ENCODE results near the gene ATP6V0E2.

ATP6V0E2 gene

DNA sequence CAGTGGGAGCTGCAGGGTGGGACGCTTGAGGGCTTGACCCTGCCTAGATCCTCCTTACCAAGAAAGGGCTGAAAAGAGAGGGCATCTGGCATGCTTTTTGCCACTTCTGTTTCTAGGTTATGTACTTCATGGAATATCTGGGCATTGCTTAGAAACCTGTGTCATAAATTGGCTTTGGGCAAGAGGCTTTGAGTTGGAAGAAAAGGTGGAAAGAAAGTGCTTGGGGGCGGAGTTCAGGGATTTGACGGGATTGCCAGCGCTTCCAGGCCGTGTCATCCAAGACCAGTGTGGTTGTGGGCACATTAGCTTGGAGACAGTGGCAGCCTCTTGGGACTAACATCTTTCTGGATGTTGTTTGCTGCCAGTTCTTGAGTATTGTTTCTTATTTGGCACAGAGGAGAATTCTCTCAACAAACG lies 34.8 kb upstream of the ATP6V0E2 start:
- no peak for DNase-seq (ENCODE audit: low read depth in 2 of 2)

DNA sequence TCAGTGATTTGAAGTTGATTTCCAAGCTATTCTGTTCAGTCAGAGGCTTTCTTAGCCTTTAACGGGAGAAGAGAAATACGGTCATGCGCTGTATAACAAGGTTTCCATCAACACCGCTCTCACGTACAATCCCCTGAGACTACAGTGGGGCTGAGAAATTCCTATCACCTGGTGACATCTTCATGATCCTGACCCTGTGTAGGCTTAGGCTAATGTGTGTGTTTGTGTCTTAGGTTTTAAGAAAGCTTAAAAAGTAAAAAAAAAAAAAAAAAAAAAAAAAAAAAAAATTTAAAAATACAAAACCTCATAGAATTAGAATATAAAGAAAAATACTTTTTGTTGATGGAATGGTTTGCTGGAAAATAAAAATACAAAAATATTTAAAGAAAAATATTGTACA lies 33.8 kb upstream of the ATP6V0E2 start:
- no peak for DNase-seq (ENCODE audit: low read depth in 2 of 2)

GRCh38 chr7:149843566-149843965 lies 30.2 kb upstream of the ATP6V0E2 start:
- DNase-seq (ENCODE audit: low read depth in 2 of 2) = no peak

DNA sequence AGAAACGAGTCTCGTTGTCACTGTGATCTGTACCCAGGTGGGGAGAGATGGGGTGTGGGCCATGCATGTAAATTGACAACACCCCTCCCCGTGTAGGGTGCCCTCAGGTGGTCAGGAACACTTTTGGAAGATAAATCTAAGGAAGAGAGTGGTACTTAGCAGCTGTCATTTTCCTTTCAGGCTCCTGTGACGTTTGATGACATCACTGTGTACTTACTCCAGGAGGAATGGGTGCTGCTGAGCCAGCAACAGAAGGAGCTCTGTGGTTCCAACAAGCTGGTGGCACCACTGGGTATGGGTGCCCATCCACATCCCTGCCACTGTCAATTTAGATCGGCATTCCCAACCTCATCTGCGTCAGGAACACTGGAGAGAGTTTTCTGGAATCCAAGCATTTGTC lies 29.3 kb upstream of the ATP6V0E2 start:
- no peak for DNase-seq (ENCODE audit: low read depth in 2 of 2)

GRCh38 chr7:149845257-149845980 lies 28.4 kb upstream of the ATP6V0E2 start:
- DNase-seq (ENCODE audit: low read depth in 2 of 2) = no peak

DNA sequence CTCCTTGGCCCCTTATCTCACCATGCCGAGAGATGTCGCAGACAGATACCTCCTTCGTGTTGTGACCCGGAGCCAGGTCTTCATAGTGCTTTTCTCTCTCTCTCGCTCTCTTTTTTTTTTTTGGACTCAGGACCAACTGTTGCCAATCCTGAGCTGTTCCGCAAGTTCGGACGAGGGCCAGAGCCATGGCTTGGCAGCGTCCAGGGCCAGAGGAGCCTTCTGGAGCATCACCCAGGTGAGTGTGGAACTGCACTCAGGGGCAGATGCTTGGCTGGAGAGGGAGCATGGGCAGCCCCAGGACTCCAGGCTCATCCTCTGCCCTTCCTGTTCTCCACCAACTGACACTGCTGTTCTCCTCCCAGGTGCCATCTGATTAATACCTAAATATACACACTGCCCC lies 27.7 kb upstream of the ATP6V0E2 start:
- no peak for DNase-seq (ENCODE audit: low read depth in 2 of 2)

GRCh38 chr7:149846436-149847046 lies 27.2 kb upstream of the ATP6V0E2 start:
- DNase-seq (ENCODE audit: low read depth in 2 of 2) = no peak

GRCh38 chr7:149849174-149849573 lies 24.6 kb upstream of the ATP6V0E2 start:
- no peak for DNase-seq (ENCODE audit: low read depth in 2 of 2)

DNA sequence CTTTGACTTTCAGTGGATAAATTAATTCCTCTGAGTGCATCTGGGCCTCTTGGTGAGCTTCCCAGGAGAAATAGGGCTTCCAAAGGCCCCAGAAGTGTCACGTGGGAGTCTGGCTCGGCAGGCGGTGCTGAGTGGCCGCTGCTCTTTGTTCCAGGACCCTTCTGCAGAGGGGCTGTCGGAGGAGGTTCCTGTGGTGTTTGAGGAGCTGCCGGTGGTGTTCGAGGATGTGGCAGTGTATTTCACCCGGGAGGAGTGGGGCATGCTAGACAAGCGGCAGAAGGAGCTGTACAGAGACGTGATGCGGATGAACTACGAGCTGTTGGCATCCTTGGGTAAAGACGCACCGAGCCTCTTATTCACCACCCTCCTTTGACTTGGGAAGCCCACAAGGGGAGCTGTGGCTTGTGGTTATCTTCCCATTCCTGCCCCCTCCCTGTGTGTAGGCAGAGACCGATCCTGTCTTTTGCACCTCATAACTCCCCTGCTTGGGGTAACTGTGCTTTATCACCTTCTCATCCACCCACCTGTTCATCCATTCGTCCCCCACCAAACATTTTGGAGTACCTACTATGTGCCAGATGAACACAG lies 23.7 kb upstream of the ATP6V0E2 start:
- DNase-seq (ENCODE audit: low read depth in 2 of 2) = no peak

- DNase-seq (ENCODE audit: low read depth in 2 of 2) = no peak
These were observed 23.1 kb upstream of the ATP6V0E2 start for GRCh38 chr7:149850716-149851115.

- DNase-seq (ENCODE audit: low read depth in 2 of 2) = no peak
These were observed 22.3 kb upstream of the ATP6V0E2 start for GRCh38 chr7:149851449-149851848.

DNA sequence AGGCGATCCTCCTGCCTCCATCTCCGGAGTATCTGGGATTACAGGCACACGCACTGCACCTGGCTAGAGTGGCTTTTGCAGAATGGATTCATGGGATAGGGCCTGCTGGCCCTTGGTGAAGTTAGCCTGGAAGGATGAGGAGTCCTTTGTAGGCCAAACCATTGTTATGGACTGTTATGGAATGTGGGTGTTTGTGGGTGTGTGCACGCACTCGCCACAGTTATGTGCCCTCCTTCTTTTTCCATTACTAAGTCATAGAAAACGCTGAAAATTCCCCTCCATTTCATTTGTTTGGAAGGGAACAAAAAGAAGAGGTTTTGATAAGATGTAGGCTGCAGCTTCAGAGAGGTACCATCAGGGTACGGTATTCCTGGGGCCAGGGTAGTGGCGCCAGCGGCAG lies 20.6 kb upstream of the ATP6V0E2 start:
- no peak for DNase-seq (ENCODE audit: low read depth in 2 of 2)

DNA sequence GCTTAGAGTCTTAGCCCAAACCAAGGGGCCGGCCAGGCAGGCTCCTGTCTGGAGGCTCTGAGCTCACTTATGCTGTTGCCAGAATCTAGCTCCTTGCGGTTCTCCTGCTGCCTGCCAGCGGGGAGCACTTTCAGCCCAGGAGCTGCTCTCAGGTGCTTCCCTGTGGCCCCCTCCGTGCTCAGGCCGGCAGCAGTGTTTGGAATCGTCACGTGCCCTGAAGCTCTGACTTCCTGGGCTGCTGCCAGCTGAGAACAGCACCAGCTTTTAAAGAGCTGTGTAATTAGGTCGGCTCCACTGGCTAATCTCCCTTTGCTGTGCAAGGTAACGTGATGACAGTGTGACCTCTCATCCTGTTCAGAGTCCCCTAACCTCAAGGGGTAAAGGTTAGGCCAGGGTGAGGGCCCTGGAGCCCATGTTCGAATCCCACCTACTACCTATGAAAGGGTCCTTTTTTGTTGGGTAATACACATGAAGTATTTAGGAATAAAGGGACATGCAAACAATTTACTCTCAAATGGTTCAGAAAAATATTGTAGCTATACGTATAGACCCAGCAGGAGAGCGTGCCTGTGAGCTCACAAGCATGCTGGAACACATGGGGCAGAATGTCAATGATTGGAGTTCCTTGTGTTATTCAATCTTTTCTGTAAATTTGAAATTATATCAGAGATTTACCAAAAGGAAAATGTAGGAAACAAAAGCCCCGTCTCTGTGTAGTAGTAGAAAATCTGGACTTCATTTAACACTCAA lies 19.0 kb upstream of the ATP6V0E2 start:
- DNase-seq (ENCODE audit: low read depth in 2 of 2) = no peak

- DNase-seq (ENCODE audit: low read depth in 2 of 2) = no peak
These were observed 18.1 kb upstream of the ATP6V0E2 start for GRCh38 chr7:149855361-149856305.

DNA sequence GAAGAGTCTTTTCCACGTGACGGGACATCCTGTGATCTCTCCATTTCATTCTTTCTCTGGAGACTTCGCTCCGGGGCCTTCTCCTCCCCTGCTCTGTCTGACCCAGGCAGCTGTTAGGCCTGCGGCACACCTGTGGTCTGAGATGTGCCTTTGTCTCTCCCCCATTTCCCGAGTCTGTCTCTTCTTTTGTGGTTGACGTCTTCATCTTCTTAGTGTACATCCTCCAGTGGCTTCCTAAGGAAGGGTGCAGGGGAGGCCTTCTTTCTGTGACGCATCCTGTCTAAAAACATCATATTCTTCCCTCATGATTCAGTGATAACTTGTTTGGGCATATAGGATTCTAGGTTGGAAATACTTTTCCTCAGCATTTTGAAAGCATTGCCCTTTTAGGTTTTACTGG lies 17.2 kb upstream of the ATP6V0E2 start:
- no peak for DNase-seq (ENCODE audit: low read depth in 2 of 2)

GRCh38 chr7:149859369-149859768 lies 14.4 kb upstream of the ATP6V0E2 start:
- no peak for DNase-seq (ENCODE audit: low read depth in 2 of 2)

GRCh38 chr7:149859876-149860275 lies 13.9 kb upstream of the ATP6V0E2 start:
- no peak for DNase-seq (ENCODE audit: low read depth in 2 of 2)

GRCh38 chr7:149860821-149861727 lies 12.7 kb upstream of the ATP6V0E2 start:
- no peak for DNase-seq (ENCODE audit: low read depth in 2 of 2)

- no peak for DNase-seq (ENCODE audit: low read depth in 2 of 2)
These were observed 12.1 kb upstream of the ATP6V0E2 start for GRCh38 chr7:149861728-149862045.

DNA sequence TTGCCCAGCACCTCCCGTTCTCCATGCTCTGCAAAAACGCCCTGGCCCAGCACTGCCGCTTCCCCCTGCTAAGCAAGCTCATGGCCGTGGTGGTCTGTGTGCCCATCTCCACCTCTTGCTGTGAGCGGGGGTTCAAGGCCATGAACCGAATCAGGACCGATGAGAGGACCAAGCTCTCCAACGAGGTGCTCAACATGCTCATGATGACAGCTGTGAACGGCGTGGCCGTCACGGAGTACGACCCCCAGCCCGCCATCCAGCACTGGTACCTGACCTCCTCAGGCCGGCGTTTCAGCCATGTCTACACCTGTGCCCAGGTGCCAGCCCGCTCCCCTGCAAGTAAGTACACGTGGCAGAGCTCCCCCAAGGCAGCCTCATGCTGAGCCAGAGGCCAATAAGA lies 11.6 kb upstream of the ATP6V0E2 start:
- DNase-seq (ENCODE audit: low read depth in 2 of 2) = no peak

GRCh38 chr7:149863500-149863899 lies 10.3 kb upstream of the ATP6V0E2 start:
- DNase-seq (ENCODE audit: low read depth in 2 of 2) = no peak
